ENCODE measurements around the gene ALDH1L2.

ALDH1L2 gene

GRCh38 chr12:105032703-105033357 is 51.4 kb downstream of the ALDH1L2 start:
- no peak for TF ChIP-seq CTCF (IDR thresholded peaks at IDR 0.05; ENCODE audit: low read length)
- TF ChIP-seq EZH2 (IDR thresholded peaks at IDR 0.05; ENCODE audit: borderline replicate concordance, low read length) = no peak
- Histone ChIP-seq H2AFZ (ENCODE audit: low read length) (no peak overlapping the region), H3K27me3 (ENCODE audit: insufficient read depth, low read length) (no peaks in the 10 kb centered on the region), H3K9ac (ENCODE audit: low read length) (no peak overlapping the region), H4K20me1 (ENCODE audit: insufficient read depth, low read length) (no peaks in the 10 kb centered on the region), H3K9me3 (ENCODE audit: low read length) (no peaks in the 10 kb centered on the region), H3K4me3 (ENCODE audit: low read depth, low read length, poor library complexity, severe bottlenecking) (no peak overlapping the region), H3K4me1 (ENCODE audit: insufficient read depth, low read length, severe bottlenecking) (peaks cover 9% of the 10 kb centered on the region), H3K36me3 (ENCODE audit: insufficient read depth, low read length) (no peaks in the 10 kb centered on the region), H3K4me2 (ENCODE audit: low read length) (no peak overlapping the region), H3F3A (ENCODE audit: insufficient read depth, low read length) (no peaks in the 10 kb centered on the region), H3K27ac (ENCODE audit: low read depth, low read length, poor library complexity, severe bottlenecking) (no peak overlapping the region), H3K79me2 (ENCODE audit: insufficient read depth, low read length) (no peaks in the 10 kb centered on the region), H3K9me2 (ENCODE audit: low read depth, low read length) (no peaks in the 10 kb centered on the region)

GRCh38 chr12:105030820-105031807 is 53.1 kb downstream of the ALDH1L2 start:
- Histone ChIP-seq H3F3A (ENCODE audit: insufficient read depth, low read length) (no peaks in the 10 kb centered on the region), H3K79me2 (ENCODE audit: insufficient read depth, low read length) (no peaks in the 10 kb centered on the region), H3K36me3 (ENCODE audit: insufficient read depth, low read length) (no peaks in the 10 kb centered on the region), H3K27me3 (ENCODE audit: insufficient read depth, low read length) (no peaks in the 10 kb centered on the region), H3K4me1 (ENCODE audit: insufficient read depth, low read length, severe bottlenecking) (peaks cover 9% of the 10 kb centered on the region), H4K20me1 (ENCODE audit: insufficient read depth, low read length) (no peaks in the 10 kb centered on the region), H3K9me3 (ENCODE audit: low read length) (no peaks in the 10 kb centered on the region), H3K9me2 (ENCODE audit: low read depth, low read length) (no peaks in the 10 kb centered on the region), H2AFZ (ENCODE audit: low read length) (peak overlapping the region; percentile 70; the same call in 1 of the 2 replicates), H3K4me2 (ENCODE audit: low read length) (peak overlapping the region; percentile 26; the same call in 1 of the 2 replicates), H3K4me3 (ENCODE audit: low read depth, low read length, poor library complexity, severe bottlenecking) (no peak overlapping the region), H3K27ac (ENCODE audit: low read depth, low read length, poor library complexity, severe bottlenecking) (no peak overlapping the region), H3K9ac (ENCODE audit: low read length) (no peak overlapping the region)
- TF ChIP-seq EZH2 (IDR thresholded peaks at IDR 0.05; ENCODE audit: borderline replicate concordance, low read length) (no peak), CTCF (IDR thresholded peaks at IDR 0.05; ENCODE audit: low read length) (no peak)

- Histone ChIP-seq H3K9ac (ENCODE audit: low read length) (no peak overlapping the region), H3K27me3 (ENCODE audit: insufficient read depth, low read length) (no peaks in the 10 kb centered on the region), H3K4me3 (ENCODE audit: low read depth, low read length, poor library complexity, severe bottlenecking) (no peak overlapping the region), H3K9me2 (ENCODE audit: low read depth, low read length) (no peaks in the 10 kb centered on the region), H3K36me3 (ENCODE audit: insufficient read depth, low read length) (no peaks in the 10 kb centered on the region), H3K4me1 (ENCODE audit: insufficient read depth, low read length, severe bottlenecking) (peaks cover 9% of the 10 kb centered on the region), H4K20me1 (ENCODE audit: insufficient read depth, low read length) (no peaks in the 10 kb centered on the region), H3K4me2 (ENCODE audit: low read length) (no peak overlapping the region), H2AFZ (ENCODE audit: low read length) (no peak overlapping the region), H3K27ac (ENCODE audit: low read depth, low read length, poor library complexity, severe bottlenecking) (no peak overlapping the region), H3F3A (ENCODE audit: insufficient read depth, low read length) (no peaks in the 10 kb centered on the region), H3K9me3 (ENCODE audit: low read length) (no peaks in the 10 kb centered on the region), H3K79me2 (ENCODE audit: insufficient read depth, low read length) (no peaks in the 10 kb centered on the region)
- TF ChIP-seq EZH2 (IDR thresholded peaks at IDR 0.05; ENCODE audit: borderline replicate concordance, low read length) (no peak), CTCF (IDR thresholded peaks at IDR 0.05; ENCODE audit: low read length) (no peak)
Observed at GRCh38 chr12:105026411-105026810, 57.8 kb downstream of the ALDH1L2 start.
